HTERT RPE-1 (cell line): Measurements from ENCODE around the gene GARIN3.
"Not testable (repeated sequence)": the region's sequence is repeated elsewhere in the genome, so short reads cannot be mapped to it uniquely, and the experiment has no call there.

Experiments used
- in situ Hi-C: fragments of 300-500 bp; cut with MboI; formaldehyde crosslinking; loops from 4 replicates; pipeline ENCODE4 v1.14.3; 2020; ENCODE audit warnings: low sequenced_read_pairs

GARIN3 gene

DNA sequence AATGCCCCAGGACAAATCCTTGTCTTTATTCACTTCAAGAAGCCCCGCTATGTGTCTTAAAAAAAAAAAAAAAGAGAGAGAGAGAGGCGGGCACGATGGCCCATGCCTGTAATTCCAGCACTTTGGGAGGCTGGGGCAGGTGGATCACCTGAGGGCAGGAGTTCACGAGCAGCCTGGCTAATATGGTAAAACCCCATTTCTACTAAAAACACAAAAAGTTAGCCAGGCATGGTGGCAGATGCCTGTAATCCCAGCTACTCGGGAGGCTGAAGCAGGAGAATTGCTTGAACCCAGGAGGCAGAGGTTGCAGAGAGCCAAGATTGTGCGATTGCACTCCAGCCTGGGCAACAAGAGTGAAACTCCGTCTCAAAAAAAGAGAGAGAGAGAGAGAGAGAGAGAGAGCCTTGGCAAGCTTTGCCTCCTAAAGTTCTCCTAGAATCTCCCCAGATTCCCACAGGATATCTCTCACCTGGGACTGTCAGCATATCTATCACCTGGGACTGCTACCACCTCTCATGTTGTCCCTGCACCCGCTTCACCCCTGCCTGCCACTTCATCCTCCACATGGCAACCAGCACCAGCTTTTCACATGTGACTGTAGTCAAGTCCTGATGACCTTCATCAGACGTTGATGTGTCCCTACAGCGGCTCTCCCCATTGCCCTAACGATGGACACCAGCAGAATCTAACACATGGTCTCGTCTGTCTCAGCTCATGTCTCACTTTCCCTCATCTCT lies 20.4 kb upstream of the GARIN3 start:
- in situ Hi-C loops: no loop called here

DNA sequence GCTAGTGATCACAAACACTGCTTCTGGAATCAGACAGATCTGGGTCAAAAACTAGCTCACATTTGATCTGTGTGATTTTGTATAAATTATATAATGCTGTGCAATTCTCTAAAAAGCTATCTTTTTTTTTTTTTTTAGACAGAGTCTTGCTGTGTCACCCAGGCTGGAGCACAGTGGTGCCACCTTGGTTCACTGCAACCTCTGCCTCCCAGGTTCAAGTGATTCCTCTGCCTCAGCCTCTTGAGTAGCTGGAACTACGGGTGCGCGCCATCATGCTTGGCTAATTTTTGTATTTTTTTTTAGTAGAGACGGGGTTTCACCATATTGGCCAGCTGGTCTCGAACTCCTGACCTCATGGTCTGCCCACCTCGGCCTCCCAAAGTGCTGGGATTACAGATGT lies 19.1 kb upstream of the GARIN3 start:
- in situ Hi-C loops: not testable (repeated sequence)

DNA sequence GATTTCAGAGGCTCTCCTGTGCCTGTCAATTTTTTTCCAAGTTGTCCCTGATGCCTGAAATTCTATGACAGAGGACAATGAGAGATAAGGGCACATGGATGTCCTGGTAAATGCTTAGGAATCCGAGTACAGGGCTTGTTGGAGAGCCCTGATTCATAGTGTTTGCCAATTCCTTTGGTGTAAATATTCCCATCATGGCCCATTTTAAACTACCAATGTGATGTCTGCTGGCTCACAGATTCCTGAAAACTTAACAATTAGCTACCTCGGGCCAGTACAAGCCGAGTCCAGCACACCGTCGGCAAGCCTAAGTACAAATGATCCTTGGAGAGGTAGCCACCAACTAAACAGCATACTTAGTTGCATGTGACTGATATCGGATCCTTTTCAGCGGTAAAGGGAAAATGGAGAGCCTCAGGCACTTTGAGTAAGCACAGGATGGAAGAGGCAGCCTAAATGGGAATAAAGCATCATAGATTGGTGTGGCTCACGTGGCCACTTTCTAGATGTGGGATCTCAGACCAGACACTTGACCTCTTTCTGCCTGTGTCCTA lies 18.1 kb upstream of the GARIN3 start:
- in situ Hi-C loops: no loop called here

DNA sequence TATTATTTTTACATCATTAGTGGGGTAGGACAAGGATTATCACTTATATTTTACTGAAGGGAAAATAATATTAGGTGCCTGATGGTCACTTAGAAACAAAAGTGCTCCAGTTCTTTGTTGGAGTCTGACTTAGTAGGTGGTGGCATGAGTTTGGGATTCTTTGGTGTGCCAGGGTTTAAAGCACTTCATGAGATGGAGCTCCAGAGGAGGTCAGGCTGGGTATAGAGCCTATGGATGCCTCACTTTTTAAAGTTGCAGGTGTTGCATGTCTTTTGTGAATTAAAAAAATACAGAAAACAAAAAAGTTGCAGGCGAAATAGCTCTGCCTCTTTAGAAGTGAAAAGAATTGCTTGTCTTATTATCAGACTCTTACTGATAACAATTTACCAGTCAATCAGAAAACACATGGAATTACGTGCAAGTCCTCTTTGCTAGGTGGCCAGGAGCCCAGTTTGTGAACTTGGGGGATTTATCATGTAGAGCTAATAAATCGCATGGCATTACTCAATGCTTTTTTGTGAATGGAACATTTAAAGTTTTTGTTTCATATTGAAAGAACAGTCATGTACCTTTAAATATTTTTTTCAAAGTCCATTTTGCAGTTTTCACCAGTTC lies 16.2 kb upstream of the GARIN3 start:
- in situ Hi-C loops: no loop called here

DNA sequence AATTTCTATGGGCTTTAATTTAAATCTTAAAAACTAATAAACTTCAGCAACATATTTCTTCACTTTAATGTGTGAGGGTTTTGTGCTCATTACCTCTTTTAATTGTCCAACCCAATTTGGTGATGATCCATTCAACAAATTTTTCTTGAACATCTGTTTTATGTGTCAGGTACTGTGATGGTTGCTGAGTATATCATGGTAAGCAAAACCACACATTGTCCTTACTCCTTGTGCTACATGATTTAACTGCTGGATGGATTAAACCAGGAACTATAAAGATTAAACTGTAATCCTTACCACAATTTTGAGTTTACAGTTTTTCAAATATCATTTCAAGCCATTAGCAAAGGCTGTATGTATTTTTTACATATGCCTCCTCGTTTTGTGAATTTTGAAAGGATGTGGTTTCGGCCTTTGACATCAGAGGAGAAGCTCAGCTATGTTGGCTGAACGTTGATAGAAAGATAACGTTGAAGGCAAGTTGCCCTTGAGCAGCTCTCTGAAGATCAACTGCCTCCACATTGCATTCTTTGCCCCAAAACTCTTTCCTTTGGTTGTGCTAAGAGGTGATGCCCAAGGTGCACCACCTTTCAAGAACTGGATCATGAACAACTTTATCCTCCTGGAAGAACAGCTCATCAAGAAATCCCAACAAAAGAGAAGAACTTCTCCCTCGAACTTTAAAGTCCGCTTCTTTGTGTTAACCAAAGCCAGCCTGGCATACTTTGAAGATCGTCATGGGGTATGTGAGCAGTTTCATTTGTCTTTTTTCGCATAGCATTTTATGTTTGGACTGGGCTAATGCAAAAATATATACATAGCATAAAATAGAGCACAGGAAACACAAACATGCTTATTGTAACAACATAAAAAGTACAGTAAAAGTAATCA lies 14.6 kb upstream of the GARIN3 start, which contains the start of gene ITK:
Gene ITK (plus strand): TSS at position 467 of the 891 bp plus-strand sequence. CDS start 138 bp downstream, at position 605.
- in situ Hi-C loops: no loop called here

DNA sequence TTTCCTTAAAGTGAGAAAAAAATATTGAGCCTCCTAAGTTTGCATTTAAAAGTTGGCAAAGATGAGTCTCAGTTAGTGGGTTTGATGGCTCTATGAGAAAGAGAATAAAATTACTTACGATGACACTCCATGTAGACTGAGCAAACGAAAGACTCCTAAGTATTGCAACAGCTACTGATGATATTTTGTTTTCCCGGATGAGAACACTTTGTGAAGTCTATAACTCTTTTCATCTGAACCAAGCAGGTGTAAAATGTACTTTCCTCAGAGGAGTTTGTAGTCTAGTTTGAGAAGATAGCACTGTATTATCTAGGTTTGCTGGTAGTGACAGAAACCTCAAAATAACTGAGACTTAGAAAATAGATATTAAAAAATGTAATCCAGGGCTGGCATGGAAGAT lies 12.9 kb upstream of the GARIN3 start:
- in situ Hi-C loops: no loop called here

DNA sequence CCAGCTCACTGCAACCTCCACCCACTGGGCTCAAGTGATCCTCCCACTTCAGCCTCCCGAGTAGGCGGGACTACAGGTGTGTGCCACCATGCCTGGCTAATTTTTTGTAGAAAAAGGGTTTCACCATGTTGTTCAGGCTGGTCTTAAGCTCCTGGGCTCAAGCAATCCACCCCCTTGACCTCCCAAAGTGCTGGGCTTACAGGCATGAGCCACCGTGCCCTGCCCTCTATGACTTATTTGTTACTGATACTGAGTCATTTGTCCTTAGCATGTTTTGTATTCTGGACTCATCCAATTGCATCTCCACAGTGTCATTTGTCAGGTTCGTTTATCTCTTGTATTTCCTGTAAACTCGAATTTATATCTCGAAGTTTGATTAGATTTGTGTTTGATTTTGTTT lies 11.9 kb upstream of the GARIN3 start:
- in situ Hi-C loops: no loop called here

DNA sequence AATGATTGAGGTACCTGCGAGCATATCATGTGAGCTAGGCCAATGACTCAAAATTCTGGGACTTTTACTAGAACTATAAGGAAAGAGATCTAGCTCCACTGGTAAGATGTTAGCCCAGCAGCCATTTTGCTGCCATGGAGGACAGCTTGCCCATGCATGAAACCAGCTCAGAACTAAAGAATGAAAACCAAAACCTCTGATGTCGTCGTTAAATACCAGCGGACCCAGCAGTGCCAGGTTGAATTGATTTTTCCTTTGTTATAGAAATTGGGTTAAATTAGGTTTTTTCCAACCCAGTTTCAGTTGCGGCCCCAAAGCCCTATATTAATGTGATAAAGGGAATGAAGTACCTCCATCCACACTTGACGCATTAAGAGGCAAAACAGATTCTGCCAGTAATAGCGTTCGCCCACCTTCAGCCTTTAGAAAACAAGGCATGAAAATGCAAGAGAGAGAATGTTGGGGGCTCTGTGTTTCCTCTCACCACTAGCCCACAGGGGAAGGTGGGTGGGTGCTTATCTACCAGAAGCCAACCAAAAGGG lies 9.1 kb upstream of the GARIN3 start:
- in situ Hi-C loops: no loop called here

DNA sequence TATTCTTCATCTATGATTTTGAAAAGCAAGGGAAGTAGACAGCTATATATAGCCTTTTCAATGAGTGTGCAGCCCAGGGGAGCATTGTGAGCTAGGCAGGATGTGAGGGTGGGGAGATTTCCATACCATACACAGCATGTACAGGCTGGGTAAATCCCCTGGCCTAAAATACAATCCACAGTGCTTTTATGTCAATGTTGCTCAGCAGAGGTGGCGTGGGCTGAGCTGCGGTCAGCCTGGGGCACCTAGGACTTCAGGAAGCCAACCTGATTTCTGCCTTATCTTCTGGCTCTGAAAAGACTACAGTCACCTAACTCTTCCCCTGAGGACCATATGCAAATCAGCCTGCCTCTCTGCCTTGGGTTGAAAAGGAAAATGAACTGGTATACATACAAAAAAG lies 6.3 kb upstream of the GARIN3 start:
- in situ Hi-C loops: no loop called here

DNA sequence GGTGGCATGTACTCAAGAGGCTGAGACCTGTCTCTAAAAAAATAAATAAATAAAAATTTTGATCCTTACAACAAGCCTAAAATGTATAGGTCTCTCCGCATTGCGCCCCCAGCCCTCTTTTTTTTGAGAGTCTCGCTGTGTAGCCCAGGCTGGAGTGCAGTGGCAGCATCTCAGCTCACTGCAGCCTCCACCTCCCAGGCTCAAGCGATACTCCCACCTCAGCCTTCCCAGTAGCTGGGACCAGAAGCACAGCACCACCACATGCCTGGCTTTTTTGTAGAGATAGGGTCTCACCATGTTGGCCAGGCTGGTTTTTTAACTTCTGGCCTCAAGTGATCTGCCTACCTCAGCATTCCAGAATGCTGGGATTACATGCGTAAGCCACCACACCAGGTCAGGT lies 2.2 kb upstream of the GARIN3 start:
- in situ Hi-C loops: no loop called here

DNA sequence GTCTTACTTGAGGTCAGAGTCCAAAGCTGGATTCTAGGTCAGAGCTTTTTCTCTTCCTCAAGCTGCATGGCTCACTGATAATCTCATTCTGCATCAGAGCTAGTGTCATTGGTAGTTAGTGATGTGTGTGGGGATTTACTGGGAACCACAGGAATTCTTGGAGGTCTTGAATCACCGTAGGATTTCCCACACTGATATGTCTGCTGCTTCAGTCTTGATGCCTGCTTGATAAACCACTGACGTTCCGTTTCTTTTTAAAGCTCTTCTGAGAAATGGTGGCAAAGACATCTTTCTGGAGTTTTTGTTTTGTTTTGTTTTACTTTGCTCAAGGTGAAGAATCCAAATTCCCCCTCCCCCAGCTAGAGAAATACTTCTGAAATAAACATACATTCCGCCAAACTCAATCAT lies 1.2 kb upstream of the GARIN3 start:
- in situ Hi-C loops: no loop called here

DNA sequence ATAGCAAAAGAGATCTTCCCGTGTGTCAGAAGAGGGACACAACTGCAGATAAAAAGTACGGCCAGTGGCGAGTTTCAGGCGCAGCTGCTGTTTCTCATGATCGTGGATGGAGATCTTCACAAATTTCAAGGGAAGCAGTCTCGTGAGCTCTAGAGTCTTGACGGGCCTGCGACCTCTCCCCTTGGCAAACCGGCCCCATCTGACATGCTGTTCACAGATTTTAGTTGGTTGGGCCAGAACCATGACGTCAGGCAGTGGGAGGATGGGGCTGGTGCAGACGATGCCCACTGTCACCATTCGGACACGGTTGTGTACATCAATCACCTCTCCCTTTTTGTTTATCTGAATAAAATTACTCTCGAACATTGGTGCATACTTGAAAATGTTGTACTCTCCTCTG lies 396 bp downstream of the GARIN3 start:
- in situ Hi-C loops: no loop called here

DNA sequence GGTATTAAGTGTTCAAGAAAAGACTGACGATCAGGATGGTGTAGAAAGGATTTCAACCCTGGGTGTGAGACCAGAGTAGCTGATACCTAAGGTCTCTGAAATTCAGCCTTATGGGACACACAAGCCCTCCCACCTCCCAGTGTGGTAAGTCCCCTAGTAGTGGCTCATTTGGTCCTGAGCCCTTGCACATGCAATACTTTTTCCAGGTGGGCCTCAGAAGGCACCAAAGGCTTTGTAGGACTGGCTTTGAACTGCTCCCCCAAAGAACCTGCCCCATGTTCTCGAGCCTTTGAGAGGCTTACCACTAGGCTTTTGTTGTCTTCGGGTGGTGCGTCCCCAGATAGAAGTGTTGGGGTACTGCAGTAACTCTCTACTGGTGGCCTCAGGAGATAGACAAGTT lies 803 bp downstream of the GARIN3 start:
- in situ Hi-C loops: no loop called here

DNA sequence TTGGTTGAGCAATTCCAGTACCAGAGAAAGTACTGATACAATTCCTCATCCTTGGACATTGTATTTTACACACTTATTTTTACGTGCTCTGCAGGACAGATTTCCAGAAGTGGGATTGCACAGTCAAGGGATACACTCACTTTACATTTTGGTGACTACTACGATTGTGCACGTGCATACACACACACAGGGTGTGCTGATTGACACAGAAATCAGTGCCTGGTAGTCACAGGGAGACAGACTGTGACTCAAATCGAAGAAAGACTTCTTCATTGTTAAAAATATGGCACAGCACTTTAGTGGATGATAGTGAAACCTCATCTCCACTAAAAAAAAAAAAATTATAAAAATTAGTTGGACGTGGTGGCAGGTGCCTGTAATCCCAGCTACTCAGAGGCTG lies 1.5 kb downstream of the GARIN3 start:
- in situ Hi-C loops: no loop called here

DNA sequence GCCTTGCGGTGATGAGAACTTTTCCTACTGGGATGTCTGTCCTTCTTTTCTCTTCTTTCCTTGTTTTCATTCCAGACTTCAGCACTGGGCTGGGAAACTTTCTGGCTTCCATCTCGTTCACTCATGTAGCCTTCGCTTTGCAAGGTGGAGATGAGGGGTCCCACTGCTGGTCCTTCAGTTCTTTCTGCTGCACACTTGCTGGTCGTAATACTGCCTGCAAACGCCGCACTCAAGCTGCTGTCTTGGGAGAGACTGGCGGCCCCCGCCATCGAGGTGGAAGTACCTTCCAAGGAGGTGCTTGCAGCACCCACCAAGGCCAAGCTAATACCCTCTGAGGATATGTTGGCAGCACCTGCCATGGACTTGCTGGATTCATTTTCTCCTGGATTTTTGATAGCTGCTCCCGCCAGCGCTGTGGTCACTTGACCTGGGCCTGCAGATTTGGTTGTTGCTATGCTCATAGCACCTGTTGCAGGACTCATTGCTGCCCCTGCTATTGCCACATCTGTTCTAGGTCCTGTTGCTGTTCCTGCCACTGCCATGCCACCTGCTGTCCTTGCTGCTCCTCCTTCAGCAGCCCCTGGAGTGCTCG lies 3.0 kb downstream of the GARIN3 start:
- in situ Hi-C loops: no loop called here

DNA sequence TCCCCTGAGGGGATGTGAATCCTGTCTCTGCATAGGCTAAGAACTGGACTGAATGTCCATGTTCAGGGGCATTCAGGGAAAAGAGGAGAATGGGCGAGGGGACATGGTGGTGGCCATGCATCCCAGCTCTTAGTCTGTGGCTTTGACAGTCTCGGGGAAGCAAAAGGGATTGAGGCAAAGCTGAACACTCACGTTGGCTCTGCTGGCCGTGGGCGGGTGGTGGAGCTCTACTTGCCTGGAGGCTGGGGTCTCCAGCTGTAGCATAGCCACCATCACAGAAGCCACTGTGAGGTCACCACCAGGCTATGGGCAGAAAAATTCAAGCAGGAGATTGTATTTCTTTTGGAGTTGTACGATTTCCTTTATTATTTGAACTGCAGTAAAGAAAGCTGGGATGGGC lies 4.1 kb downstream of the GARIN3 start:
- in situ Hi-C loops: no loop called here

DNA sequence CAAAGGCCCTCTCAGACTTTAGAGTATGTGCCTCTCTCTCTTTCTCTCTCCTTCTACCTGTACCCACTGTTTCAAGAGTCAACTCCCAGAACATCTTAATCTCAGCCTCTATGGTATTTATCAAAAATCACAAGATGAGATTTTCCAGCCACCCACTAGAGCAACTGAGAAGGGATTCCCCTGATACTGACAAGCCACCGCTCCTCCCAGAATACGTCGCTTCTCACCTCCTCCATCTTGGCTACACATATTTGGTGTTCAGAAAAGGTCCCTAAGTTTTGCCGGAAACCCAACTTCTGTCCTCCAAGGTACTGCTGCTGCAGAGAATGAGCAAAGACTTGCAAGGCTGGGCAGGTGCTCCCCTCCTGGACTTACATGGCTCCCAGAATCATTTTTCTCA lies 6.1 kb downstream of the GARIN3 start:
- in situ Hi-C loops: no loop called here

DNA sequence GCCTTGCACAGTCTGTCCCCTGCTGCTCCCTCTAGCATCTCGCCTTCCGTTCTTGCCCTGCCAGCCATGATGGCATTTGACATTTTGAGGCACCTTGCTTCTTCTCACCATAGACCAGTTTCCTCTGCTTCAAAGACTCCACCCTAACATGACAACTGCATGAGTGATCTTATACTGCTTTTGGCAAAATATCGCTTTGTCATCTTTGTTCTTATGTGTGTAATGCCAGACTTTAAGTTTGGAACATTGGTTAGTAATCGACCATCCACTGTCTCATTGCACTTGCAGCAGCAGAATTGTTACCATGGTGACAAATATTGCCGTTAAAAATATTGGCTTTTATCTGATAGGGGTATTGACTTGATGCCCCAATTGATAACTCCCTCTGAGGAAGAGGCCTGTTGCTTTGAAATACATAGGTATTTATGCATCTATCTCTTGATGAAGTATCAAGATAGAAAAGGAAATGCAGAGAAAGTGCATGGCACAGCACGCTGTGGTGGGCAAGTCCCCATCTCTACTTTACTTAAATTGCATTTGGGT lies 6.8 kb downstream of the GARIN3 start:
- in situ Hi-C loops: no loop called here

DNA sequence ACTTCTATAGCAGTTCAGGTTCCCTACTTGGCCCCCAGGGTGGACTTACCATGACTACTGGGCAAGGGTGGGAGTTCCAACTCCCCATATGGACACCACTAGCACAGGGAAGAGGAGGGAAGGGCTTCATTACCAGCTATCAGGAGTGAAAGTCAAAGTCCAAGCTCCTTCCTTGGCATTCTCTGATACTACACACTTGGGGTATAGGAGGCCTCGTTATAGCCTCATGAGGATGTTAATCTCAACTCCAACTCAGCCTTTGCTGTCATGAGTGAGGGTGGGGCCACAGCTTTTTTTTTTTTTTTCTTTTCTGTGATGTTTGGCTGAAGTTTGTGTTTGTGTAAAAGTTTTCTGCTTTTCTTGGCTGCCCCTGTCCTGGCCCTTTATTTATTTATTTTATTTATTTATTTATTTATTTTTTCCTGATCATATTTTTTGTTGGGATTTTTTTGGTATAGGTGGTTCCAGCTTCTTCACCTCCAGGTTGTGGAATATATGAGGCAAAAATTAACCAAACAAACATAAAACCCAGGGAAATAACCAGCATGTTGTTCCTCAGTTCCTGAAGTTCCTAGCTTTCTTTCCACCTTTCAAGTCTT lies 8.7 kb downstream of the GARIN3 start:
- in situ Hi-C loops: no loop called here

DNA sequence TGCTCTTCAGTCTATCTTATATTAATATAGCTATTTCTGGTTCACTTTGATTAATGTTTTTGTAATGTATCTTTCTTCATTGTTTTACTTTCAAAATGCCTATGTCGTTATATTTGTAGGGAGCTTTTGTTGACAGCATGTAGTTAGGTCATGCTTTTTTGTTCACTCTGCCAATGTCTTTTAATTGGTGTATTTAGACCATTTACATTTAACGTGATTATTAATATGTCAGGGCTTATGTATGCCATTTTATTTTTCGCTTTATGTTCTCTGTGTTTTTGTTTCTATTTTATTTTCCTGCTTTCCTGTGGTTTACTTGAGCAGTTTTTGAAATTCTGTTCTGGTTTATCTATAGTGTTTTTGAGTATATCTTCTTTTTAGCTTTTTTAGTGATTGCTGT lies 10.8 kb downstream of the GARIN3 start:
- in situ Hi-C loops: no loop called here
